ENCODE measurements around the gene PKIB.

GRCh38 chr6:122647765-122648164 is 37.6 kb downstream of the PKIB start:
- no peak for TF ChIP-seq CTCF (IDR thresholded peaks at IDR 0.05)
- no peak for TF ChIP-seq EZH2 (IDR thresholded peaks at IDR 0.05)

Measured in neural progenitor cell (in vitro differentiated cells).